Neural progenitor cell (in vitro differentiated cells): Measurements from ENCODE around the gene ARID5B. TPM values are rescaled to one million over a fixed set of nuclear protein-coding genes. Genes with fewer than 3 reads are reported as not detected.

Experiments
- DNase-seq: peaks from one replicate; pipeline ENCODE4 v3.0.0-alpha.2; 2016; ENCODE audit warnings: low spot score
- H2AFZ ChIP-seq: fragments of 200-600 bp; sonication (generic); replicated peaks from 2 replicates; pipeline ENCODE4 v1.6.1; 2016; ENCODE audit warnings: antibody characterized with exemption
- H3F3A ChIP-seq: fragments of 200-600 bp; sonication (generic); 2 replicates; pipeline ENCODE4 v1.6.1; 2016; ENCODE audit warnings: antibody characterized with exemption, low read depth
- H3K27ac ChIP-seq: fragments of 200-600 bp; sonication (generic); 2 replicates; pipeline ENCODE4 v1.5.1; 2016; ENCODE audit warnings: mild to moderate bottlenecking
- H3K27me3 ChIP-seq: fragments of 200-600 bp; sonication (generic); 2 replicates; pipeline ENCODE4 v1.6.1; 2016; ENCODE audit warnings: mild to moderate bottlenecking, moderate library complexity
- H3K36me3 ChIP-seq: fragments of 200-600 bp; sonication (generic); 2 replicates; pipeline ENCODE4 v1.5.1; 2016
- H3K4me1 ChIP-seq: fragments of 200-600 bp; sonication (generic); 2 replicates; pipeline ENCODE4 v1.6.1; 2016; ENCODE audit warnings: mixed run types
- H3K4me2 ChIP-seq: fragments of 200-600 bp; sonication (generic); 2 replicates; pipeline ENCODE4 v1.6.1; 2016
- H3K4me3 ChIP-seq: fragments of 200-600 bp; sonication (generic); 2 replicates; pipeline ENCODE4 v1.5.1; 2016
- H3K79me2 ChIP-seq: fragments of 200-600 bp; sonication (generic); 2 replicates; pipeline ENCODE4 v1.6.1; 2016; ENCODE audit warnings: low read depth
- H3K9ac ChIP-seq: fragments of 200-600 bp; sonication (generic); 2 replicates; pipeline ENCODE4 v1.6.1; 2016
- H3K9me3 ChIP-seq: fragments of 200-600 bp; sonication (generic); 2 replicates; pipeline ENCODE4 v1.5.1; 2016; ENCODE audit warnings: low read depth
- H4K20me1 ChIP-seq: fragments of 200-600 bp; sonication (generic); 2 replicates; pipeline ENCODE4 v1.6.1; 2016; ENCODE audit warnings: low read depth
- H3K27ac Mint-ChIP-seq: 3 replicates; pipeline ENCODE4 v1.8.0; 2021; ENCODE audit warnings: mixed read lengths
- H3K27me3 Mint-ChIP-seq: 2 replicates; pipeline ENCODE4 v1.8.0; 2022; ENCODE audit warnings: low read depth, mild to moderate bottlenecking, inconsistent platforms, moderate library complexity, mixed read lengths; ENCODE audit not compliant: insufficient read depth
- H3K36me3 Mint-ChIP-seq: 3 replicates; pipeline ENCODE4 v1.8.0; 2021; ENCODE audit warnings: mixed read lengths
- H3K4me1 Mint-ChIP-seq: 3 replicates; pipeline ENCODE4 v1.8.0; 2021; ENCODE audit warnings: mixed read lengths
- H3K4me3 Mint-ChIP-seq: 3 replicates; pipeline ENCODE4 v1.8.0; 2021; ENCODE audit warnings: mild to moderate bottlenecking, moderate library complexity, mixed read lengths
- H3K9me3 Mint-ChIP-seq: 3 replicates; pipeline ENCODE4 v1.8.0; 2020; ENCODE audit warnings: mixed read lengths
- CTCF ChIP-seq: fragments of 200-600 bp; sonication (generic); IDR thresholded peaks from 2 replicates; pipeline ENCODE4 v1.5.1; 2017; ENCODE audit warnings: antibody characterized with exemption, mild to moderate bottlenecking
- EZH2 ChIP-seq: fragments of 200-600 bp; sonication (generic); IDR thresholded peaks from 2 replicates; pipeline ENCODE4 v1.6.1; 2017; ENCODE audit warnings: antibody characterized with exemption, mild to moderate bottlenecking, moderate library complexity
- EZH2phosphoT487 ChIP-seq: fragments of 200-600 bp; sonication (generic); IDR thresholded peaks from 2 replicates; pipeline ENCODE4 v1.6.1; 2017; ENCODE audit warnings: antibody characterized with exemption
- total RNA-seq: library from RNA; depleted of rRNA; stranded (reverse); fragments of >200 nt; gene quantifications from 2 replicates; pipeline ENCODE4 v1.2.3, GENCODE V29; 2015; ENCODE audit warnings: low replicate concordance

The ARID5B gene
- total RNA-seq, 1 donor from 2014 or later, result 1.5 TPM

DNA sequence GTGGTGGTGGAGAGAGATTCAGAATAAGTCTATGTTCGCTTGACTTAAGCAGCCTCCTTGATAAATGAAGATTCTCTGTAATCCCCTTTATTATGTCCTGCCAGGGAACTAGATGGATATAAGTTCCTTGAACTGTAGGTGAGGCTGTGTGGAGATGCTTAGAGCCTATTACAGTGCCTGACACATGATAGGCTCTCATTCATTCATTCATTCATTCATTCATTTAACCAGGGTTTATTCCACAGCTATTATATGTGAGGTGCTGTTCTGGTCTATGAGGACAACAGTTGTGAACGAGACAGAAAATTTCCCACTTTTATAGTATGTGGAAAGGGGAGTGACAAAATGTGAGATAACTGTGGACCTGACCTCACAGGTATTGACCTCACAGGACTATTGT is 105.6 kb downstream of the ARID5B start:
- peaks cover 12% of the 10 kb centered on the region for H3K36me3 Mint-ChIP-seq
- H3K4me3 ChIP-seq, result no peak overlapping the region
- no peak overlapping the region for H3K9ac ChIP-seq
- H3K4me2 ChIP-seq, result no peak overlapping the region
- H2AFZ ChIP-seq, result no peak overlapping the region
- no peaks in the 10 kb centered on the region for H3K36me3 ChIP-seq
- H3K4me3 Mint-ChIP-seq, result no peak overlapping the region
- H3K27ac ChIP-seq, result no peak overlapping the region
- no peak overlapping the region for H3K27ac Mint-ChIP-seq
- no peaks in the 10 kb centered on the region for H3F3A ChIP-seq
- no peaks in the 10 kb centered on the region for H3K79me2 ChIP-seq
- H3K9me3 ChIP-seq, result no peaks in the 10 kb centered on the region
- no peaks in the 10 kb centered on the region for H3K9me3 Mint-ChIP-seq
- no peaks in the 10 kb centered on the region for H3K27me3 ChIP-seq
- no peaks in the 10 kb centered on the region for H3K4me1 ChIP-seq
- peaks cover 10% of the 10 kb centered on the region for H3K27me3 Mint-ChIP-seq
- no peak for DNase-seq
- H4K20me1 ChIP-seq, result no peaks in the 10 kb centered on the region
- H3K4me1 Mint-ChIP-seq, result peaks cover 10% of the 10 kb centered on the region
- TF ChIP-seq CTCF, result no peak
- no peak for TF ChIP-seq EZH2phosphoT487
- TF ChIP-seq EZH2, result no peak

GRCh38 chr10:62008196-62008595 is 106.7 kb downstream of the ARID5B start:
- Mint-ChIP-seq H3K36me3 (peaks cover 10% of the 10 kb centered on the region), H3K9me3 (no peaks in the 10 kb centered on the region), H3K4me1 (peaks cover 10% of the 10 kb centered on the region), H3K4me3 (no peak overlapping the region), H3K27ac (peak overlapping the region; percentile 63), H3K27me3 (peaks cover 10% of the 10 kb centered on the region)
- Histone ChIP-seq H2AFZ (no peak overlapping the region), H3K4me1 (no peaks in the 10 kb centered on the region), H3K9ac (no peak overlapping the region), H3K36me3 (no peaks in the 10 kb centered on the region), H3K79me2 (no peaks in the 10 kb centered on the region), H3K27ac (no peak overlapping the region), H4K20me1 (no peaks in the 10 kb centered on the region), H3K9me3 (no peaks in the 10 kb centered on the region), H3K27me3 (no peaks in the 10 kb centered on the region), H3K4me3 (no peak overlapping the region), H3F3A (no peaks in the 10 kb centered on the region), H3K4me2 (no peak overlapping the region)
- TF ChIP-seq EZH2, result no peak
- TF ChIP-seq CTCF, result no peak
- TF ChIP-seq EZH2phosphoT487, result no peak
- no peak for DNase-seq

DNA sequence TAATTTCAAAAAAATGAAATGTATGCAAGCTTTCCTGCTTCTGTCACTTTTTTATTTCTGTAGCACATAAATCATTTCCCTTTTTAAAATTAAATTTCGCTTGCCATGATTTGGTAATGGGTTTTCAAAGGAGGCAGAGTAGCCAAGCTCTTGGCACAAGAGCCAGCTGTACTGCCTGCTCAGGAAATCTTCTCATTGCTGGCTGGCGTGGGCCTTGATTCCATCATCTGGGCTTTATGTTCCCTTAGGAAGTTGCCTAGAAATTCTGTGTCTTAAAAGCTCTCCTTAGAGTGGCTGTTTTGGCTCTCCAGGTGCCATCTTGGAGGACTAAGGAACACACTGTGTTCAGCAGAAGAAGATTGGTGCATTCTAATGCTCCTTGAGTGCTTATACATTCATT is 107.4 kb downstream of the ARID5B start:
- Histone ChIP-seq H3K4me3 (no peak overlapping the region), H3K4me2 (no peak overlapping the region), H3K27me3 (no peaks in the 10 kb centered on the region), H3K27ac (no peak overlapping the region), H2AFZ (no peak overlapping the region), H3K9me3 (no peaks in the 10 kb centered on the region), H3K79me2 (no peaks in the 10 kb centered on the region), H3K9ac (no peak overlapping the region), H3K36me3 (no peaks in the 10 kb centered on the region), H4K20me1 (no peaks in the 10 kb centered on the region), H3F3A (no peaks in the 10 kb centered on the region), H3K4me1 (no peaks in the 10 kb centered on the region)
- DNase-seq, result no peak
- peak overlapping the region; percentile 22 for H3K27ac Mint-ChIP-seq
- TF ChIP-seq EZH2phosphoT487 (no peak), EZH2 (no peak), CTCF (no peak)
- no peak overlapping the region for H3K4me3 Mint-ChIP-seq
- peaks cover 10% of the 10 kb centered on the region for H3K4me1 Mint-ChIP-seq
- peaks cover 8% of the 10 kb centered on the region for H3K27me3 Mint-ChIP-seq
- no peaks in the 10 kb centered on the region for H3K9me3 Mint-ChIP-seq
- peaks cover 11% of the 10 kb centered on the region for H3K36me3 Mint-ChIP-seq
